NT2/D1 (cell line): ENCODE results near the gene KRTAP10-2.

ENCODE experiments used
- DNase-seq: peaks from one replicate; pipeline ENCODE4 v3.0.0-alpha.2; 2011; ENCODE audit warnings: low read depth, low spot score
- H3K27me3 ChIP-seq: 2 replicates; pipeline ENCODE4 v1.6.0; 2011; ENCODE audit warnings: mild to moderate bottlenecking; ENCODE audit not compliant: insufficient read length, insufficient read depth
- H3K36me3 ChIP-seq: 2 replicates; pipeline ENCODE4 v1.6.1; 2011; ENCODE audit warnings: mild to moderate bottlenecking, low read length, mixed read lengths; ENCODE audit not compliant: insufficient read depth, insufficient read length
- H3K4me1 ChIP-seq: 2 replicates; pipeline ENCODE4 v1.5.1; 2011; ENCODE audit not compliant: insufficient read depth, insufficient read length
- H3K4me3 ChIP-seq: 2 replicates; pipeline ENCODE4 v1.5.1; 2011; ENCODE audit warnings: low read depth; ENCODE audit not compliant: insufficient read length
- H3K9ac ChIP-seq: 2 replicates; pipeline ENCODE4 v1.6.0; 2011; ENCODE audit warnings: low read depth; ENCODE audit not compliant: insufficient read length
- H3K9me3 ChIP-seq: 2 replicates; pipeline ENCODE4 v1.5.1; 2011; ENCODE audit warnings: mild to moderate bottlenecking, low read length; ENCODE audit not compliant: insufficient read depth
- SUZ12 ChIP-seq: IDR thresholded peaks from 2 replicates; pipeline ENCODE4 v1.6.1; 2011; ENCODE audit not compliant: insufficient read length, insufficient read depth; ENCODE audit errors: extremely low read depth
- YY1 ChIP-seq: IDR thresholded peaks from 2 replicates; pipeline ENCODE4 v1.6.1; 2011; ENCODE audit not compliant: insufficient read length, insufficient read depth
- ZNF274 ChIP-seq: IDR thresholded peaks from 2 replicates; pipeline ENCODE4 v1.6.1; 2011; ENCODE audit warnings: mild to moderate bottlenecking, low read depth, low read length

KRTAP10-2 gene

DNA sequence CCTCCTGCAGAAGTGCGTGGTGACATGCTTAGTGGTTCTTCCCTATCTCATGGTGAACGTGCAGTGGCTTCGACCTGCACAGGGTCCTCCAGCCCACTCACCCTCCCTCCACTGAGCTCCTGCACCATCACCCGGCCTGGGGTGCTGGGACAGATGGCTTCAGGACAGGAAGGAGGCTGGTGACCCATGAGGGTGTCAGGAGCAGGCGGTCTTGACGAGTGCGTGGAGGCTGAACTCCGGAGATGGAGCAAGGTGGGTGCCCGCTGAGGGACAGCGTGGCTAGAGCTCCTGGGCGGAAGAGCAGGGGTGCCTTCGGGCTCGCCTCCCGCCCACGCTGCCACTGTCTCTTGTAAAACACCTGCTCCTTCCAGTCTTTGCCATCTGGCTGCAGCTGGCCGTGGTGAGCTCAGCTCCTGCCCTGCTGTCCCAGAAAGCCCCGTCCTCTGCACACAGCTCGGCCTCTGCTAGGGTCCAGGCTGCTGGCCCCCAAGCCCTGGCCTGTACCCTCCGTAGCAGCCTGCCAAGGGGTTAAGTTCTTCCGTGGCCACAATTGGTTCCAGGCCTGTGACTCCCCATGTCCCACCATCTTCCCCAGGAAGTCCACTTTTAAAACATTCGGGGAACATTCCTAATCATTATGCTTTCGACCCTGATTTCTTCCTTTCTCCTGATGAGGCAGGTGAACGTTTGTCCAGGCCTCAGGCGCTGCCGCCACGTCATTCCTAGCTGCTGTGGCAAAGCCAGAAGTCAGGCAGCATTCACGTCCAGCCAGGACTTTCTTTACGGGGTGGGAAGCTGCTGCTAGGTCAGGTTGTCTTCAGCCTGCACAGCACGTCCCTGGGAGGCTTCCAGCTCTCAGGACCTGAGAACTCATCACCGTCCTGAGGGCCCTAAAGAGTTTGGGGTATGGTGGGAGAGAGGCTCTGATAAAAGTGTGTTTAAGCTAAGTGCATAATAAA, 19.4 kb downstream of the KRTAP10-2 start:
- TF ChIP-seq ZNF274 (no peak), YY1 (no peak)
- H3K9ac ChIP-seq: no peak overlapping the region
- no peaks in the 10 kb centered on the region for H3K36me3 ChIP-seq
- H3K9me3 ChIP-seq: no peaks in the 10 kb centered on the region
- no peaks in the 10 kb centered on the region for H3K4me1 ChIP-seq
- DNase-seq: no peak
- no peaks in the 10 kb centered on the region for H3K27me3 ChIP-seq
- H3K4me3 ChIP-seq: no peak overlapping the region

DNA sequence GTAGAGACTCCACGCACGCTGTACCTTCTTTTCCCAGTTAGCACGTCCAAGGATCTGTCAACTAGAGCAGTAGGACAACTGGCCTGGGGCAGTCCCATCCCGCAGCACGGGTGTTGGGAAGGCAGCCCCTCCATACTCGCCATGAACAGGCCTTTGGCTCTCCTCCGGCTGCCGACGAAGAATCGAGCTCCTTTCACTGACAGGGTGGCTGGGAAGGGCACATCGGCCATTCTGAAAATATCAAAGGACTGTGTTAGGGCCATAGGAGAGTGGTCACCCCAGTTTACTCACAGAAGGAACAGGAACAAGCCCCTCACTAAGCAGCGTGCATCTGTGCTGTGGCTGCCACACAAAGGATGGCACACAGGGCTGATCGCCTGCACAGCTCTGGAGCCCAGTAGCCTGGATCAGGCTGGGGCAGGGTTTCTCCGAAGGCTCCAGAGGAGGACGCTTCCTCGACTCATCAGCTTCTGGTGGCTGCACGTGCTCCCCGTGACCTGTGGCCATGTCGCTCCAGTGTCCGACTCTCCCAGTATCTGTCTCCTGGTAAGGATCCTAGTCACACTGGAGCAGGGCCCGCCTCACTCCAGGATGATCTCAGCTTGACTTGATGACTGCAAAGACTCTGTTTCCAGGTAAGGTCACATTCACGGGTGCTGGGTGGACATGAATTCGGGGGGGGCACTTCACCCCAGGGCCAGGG, 20.3 kb downstream of the KRTAP10-2 start:
- DNase-seq: no peak
- TF ChIP-seq ZNF274 (no peak), SUZ12 (no peak), YY1 (no peak)
- H3K36me3 ChIP-seq: no peaks in the 10 kb centered on the region
- no peaks in the 10 kb centered on the region for H3K4me1 ChIP-seq
- no peak overlapping the region for H3K4me3 ChIP-seq
- H3K27me3 ChIP-seq: no peaks in the 10 kb centered on the region
- H3K9ac ChIP-seq: no peak overlapping the region
- no peaks in the 10 kb centered on the region for H3K9me3 ChIP-seq

DNA sequence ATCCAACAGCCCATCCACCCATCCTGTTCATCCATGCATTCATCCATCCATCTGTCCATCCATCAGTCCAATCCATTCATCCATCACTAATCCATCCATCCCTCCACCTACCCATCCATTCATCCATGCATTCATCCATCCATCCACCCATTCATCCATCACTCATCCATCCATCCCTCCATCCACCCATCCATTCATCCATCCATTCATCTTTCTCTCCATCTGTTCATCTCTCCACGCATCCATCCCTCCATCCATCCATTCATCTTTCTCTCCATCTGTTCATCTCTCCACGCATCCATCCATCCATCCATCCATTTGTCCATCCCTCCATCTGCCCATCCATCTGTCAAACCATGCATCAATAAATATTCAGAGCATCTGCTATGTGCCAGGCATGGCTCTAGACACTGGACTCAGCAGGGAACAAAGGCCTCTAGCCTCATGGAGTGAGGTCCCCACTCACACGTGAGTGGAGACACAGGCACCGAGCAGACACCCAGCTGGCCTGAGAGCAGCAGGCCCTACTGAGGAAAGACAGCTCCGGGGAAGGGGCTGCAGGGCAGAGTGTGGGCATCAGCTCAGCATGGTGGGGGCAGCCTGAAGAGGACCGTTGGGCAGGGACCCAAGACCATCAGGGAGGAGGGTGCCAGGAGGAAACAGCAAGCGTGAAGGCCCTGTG, 20.9 kb downstream of the KRTAP10-2 start:
- Histone ChIP-seq H3K27me3 (no peaks in the 10 kb centered on the region), H3K4me3 (no peak overlapping the region), H3K9me3 (no peaks in the 10 kb centered on the region), H3K4me1 (no peaks in the 10 kb centered on the region), H3K36me3 (no peaks in the 10 kb centered on the region), H3K9ac (no peak overlapping the region)
- DNase-seq: no peak
- no peak for TF ChIP-seq YY1
- no peak for TF ChIP-seq ZNF274
- TF ChIP-seq SUZ12: no peak

- no peaks in the 10 kb centered on the region for H3K9me3 ChIP-seq
- no peak overlapping the region for H3K9ac ChIP-seq
- H3K27me3 ChIP-seq: no peaks in the 10 kb centered on the region
- DNase-seq: no peak
- H3K4me3 ChIP-seq: no peak overlapping the region
- no peaks in the 10 kb centered on the region for H3K4me1 ChIP-seq
- no peaks in the 10 kb centered on the region for H3K36me3 ChIP-seq
- TF ChIP-seq SUZ12: no peak
- TF ChIP-seq ZNF274: no peak
- TF ChIP-seq YY1: no peak
Measured at GRCh38 chr21:44529503-44530125, 21.7 kb downstream of the KRTAP10-2 start.

DNA sequence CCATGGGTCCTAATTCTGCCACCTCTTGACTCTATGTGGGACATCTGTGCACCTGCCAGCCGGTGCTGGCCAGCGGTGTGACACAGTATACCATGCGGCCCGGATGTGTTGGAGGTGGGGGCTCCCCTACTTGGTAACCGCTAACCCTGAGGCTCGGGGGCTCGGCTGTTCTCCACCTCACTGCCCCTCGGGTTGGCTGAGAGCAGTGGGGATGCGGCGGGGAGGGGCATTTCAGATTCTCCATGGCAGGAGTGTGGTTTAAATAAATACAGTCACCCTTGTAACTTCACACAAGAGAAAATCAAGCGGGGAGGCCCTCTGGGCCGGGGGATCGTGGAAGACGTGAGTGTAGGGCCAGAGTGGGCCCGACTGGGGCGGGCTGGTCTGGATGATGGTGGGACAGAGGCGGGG, 22.3 kb downstream of the KRTAP10-2 start:
- Histone ChIP-seq H3K4me3 (no peak overlapping the region), H3K4me1 (no peaks in the 10 kb centered on the region), H3K9ac (no peak overlapping the region), H3K9me3 (no peaks in the 10 kb centered on the region), H3K27me3 (peaks cover under 1% of the 10 kb centered on the region), H3K36me3 (no peaks in the 10 kb centered on the region)
- TF ChIP-seq SUZ12 (no peak), YY1 (no peak)
- DNase-seq: no peak

GRCh38 chr21:44528634-44528995, 22.7 kb downstream of the KRTAP10-2 start:
- TF ChIP-seq SUZ12: no peak
- no peak for TF ChIP-seq ZNF274
- TF ChIP-seq YY1: no peak
- Histone ChIP-seq H3K9me3 (no peaks in the 10 kb centered on the region), H3K4me1 (no peaks in the 10 kb centered on the region), H3K36me3 (no peaks in the 10 kb centered on the region), H3K9ac (no peak overlapping the region), H3K27me3 (peaks cover 2% of the 10 kb centered on the region), H3K4me3 (no peak overlapping the region)
- no peak for DNase-seq
